IPS-20b (cell line): ENCODE measurements around the gene MYO5A.

Source experiments
- H3K27ac ChIP-seq: one replicate; pipeline ENCODE4 v1.5.1; 2013; ENCODE audit warnings: low read length
- H3K27me3 ChIP-seq: 2 replicates; pipeline ENCODE4 v1.6.1; 2013; ENCODE audit warnings: mild to moderate bottlenecking, low read length, inconsistent platforms; ENCODE audit not compliant: insufficient read depth
- H3K36me3 ChIP-seq: 2 replicates; pipeline ENCODE4 v1.6.1; 2013; ENCODE audit warnings: low read depth, mild to moderate bottlenecking, inconsistent platforms, low read length, moderate library complexity; ENCODE audit not compliant: insufficient read depth
- H3K4me1 ChIP-seq: 2 replicates; pipeline ENCODE4 v1.6.1; 2013; ENCODE audit warnings: mild to moderate bottlenecking, control low read depth, inconsistent platforms, low read length, moderate library complexity; ENCODE audit not compliant: insufficient read depth
- H3K4me3 ChIP-seq: 2 replicates; pipeline ENCODE4 v1.5.1; 2013; ENCODE audit warnings: mild to moderate bottlenecking, low read length, inconsistent platforms
- H3K9ac ChIP-seq: 2 replicates; pipeline ENCODE4 v1.6.1; 2013; ENCODE audit warnings: low read depth, mild to moderate bottlenecking, inconsistent platforms, low read length, moderate library complexity
- H3K9me3 ChIP-seq: 2 replicates; pipeline ENCODE4 v1.6.1; 2013; ENCODE audit warnings: mild to moderate bottlenecking, low read depth, low read length, inconsistent platforms; ENCODE audit not compliant: insufficient read depth

MYO5A gene

GRCh38 chr15:52334491-52335160 lies 194.1 kb downstream of the MYO5A start:
- H3K4me1 ChIP-seq = peaks cover 15% of the 10 kb centered on the region; the same call in 1 of the 2 replicates
- no peaks in the 10 kb centered on the region for H3K27me3 ChIP-seq
- H3K9ac ChIP-seq = no peak overlapping the region
- no peaks in the 10 kb centered on the region for H3K36me3 ChIP-seq
- no peak overlapping the region for H3K4me3 ChIP-seq
- H3K9me3 ChIP-seq = no peaks in the 10 kb centered on the region
- no peak overlapping the region for H3K27ac ChIP-seq

GRCh38 chr15:52331490-52332240 lies 197.0 kb downstream of the MYO5A start:
- H3K9ac ChIP-seq = no peak overlapping the region

GRCh38 chr15:52329987-52330386 lies 198.7 kb downstream of the MYO5A start:
- Histone ChIP-seq H3K4me3 (no peak overlapping the region), H3K27me3 (no peaks in the 10 kb centered on the region), H3K9me3 (no peaks in the 10 kb centered on the region), H3K27ac (no peak overlapping the region), H3K36me3 (peaks cover 17% of the 10 kb centered on the region; the same call in 1 of the 2 replicates), H3K9ac (no peak overlapping the region), H3K4me1 (no peaks in the 10 kb centered on the region)

More at GRCh38 chr15:52331490-52332240, 197.0 kb downstream of the MYO5A start:
- H3K4me1 ChIP-seq = no peaks in the 10 kb centered on the region; the same call in 1 of the 2 replicates
- H3K36me3 ChIP-seq = peaks cover 11% of the 10 kb centered on the region; the same call in 1 of the 2 replicates
- H3K9me3 ChIP-seq = no peaks in the 10 kb centered on the region
- H3K4me3 ChIP-seq = no peak overlapping the region
- no peak overlapping the region for H3K27ac ChIP-seq
- no peaks in the 10 kb centered on the region for H3K27me3 ChIP-seq

- Histone ChIP-seq H3K9me3 (no peaks in the 10 kb centered on the region), H3K27me3 (no peaks in the 10 kb centered on the region), H3K4me3 (no peak overlapping the region), H3K36me3 (peaks cover 17% of the 10 kb centered on the region; the same call in 1 of the 2 replicates), H3K27ac (no peak overlapping the region), H3K4me1 (no peaks in the 10 kb centered on the region), H3K9ac (no peak overlapping the region)
Measured at GRCh38 chr15:52329150-52329549, 199.5 kb downstream of the MYO5A start.

GRCh38 chr15:52328680-52329079 lies 200.0 kb downstream of the MYO5A start:
- H3K9me3 ChIP-seq = no peaks in the 10 kb centered on the region
- no peak overlapping the region for H3K27ac ChIP-seq
- H3K36me3 ChIP-seq = peaks cover 17% of the 10 kb centered on the region; the same call in 1 of the 2 replicates
- no peak overlapping the region for H3K9ac ChIP-seq
- H3K4me3 ChIP-seq = no peak overlapping the region
- H3K4me1 ChIP-seq = no peaks in the 10 kb centered on the region
- H3K27me3 ChIP-seq = no peaks in the 10 kb centered on the region

GRCh38 chr15:52326756-52327155 lies 201.9 kb downstream of the MYO5A start:
- Histone ChIP-seq H3K27ac (no peak overlapping the region), H3K4me3 (no peak overlapping the region), H3K4me1 (no peaks in the 10 kb centered on the region), H3K9ac (no peak overlapping the region), H3K9me3 (no peaks in the 10 kb centered on the region), H3K27me3 (no peaks in the 10 kb centered on the region), H3K36me3 (peaks cover 20% of the 10 kb centered on the region; the same call in 1 of the 2 replicates)

GRCh38 chr15:52324109-52324508 lies 204.6 kb downstream of the MYO5A start:
- peaks cover 23% of the 10 kb centered on the region; the same call in 1 of the 2 replicates for H3K36me3 ChIP-seq
- no peaks in the 10 kb centered on the region for H3K4me1 ChIP-seq

GRCh38 chr15:52318729-52319500 lies 209.8 kb downstream of the MYO5A start:
- peaks cover 21% of the 10 kb centered on the region; the same call in 1 of the 2 replicates for H3K36me3 ChIP-seq
- no peaks in the 10 kb centered on the region for H3K27me3 ChIP-seq
- H3K9ac ChIP-seq = no peak overlapping the region
- no peaks in the 10 kb centered on the region for H3K9me3 ChIP-seq
- H3K4me1 ChIP-seq = no peaks in the 10 kb centered on the region
- no peak overlapping the region for H3K27ac ChIP-seq
- H3K4me3 ChIP-seq = no peak overlapping the region

More at GRCh38 chr15:52324109-52324508, 204.6 kb downstream of the MYO5A start:
- H3K9ac ChIP-seq = no peak overlapping the region
- H3K9me3 ChIP-seq = no peaks in the 10 kb centered on the region
- H3K4me3 ChIP-seq = no peak overlapping the region
- H3K27me3 ChIP-seq = no peaks in the 10 kb centered on the region
- H3K27ac ChIP-seq = no peak overlapping the region

- Histone ChIP-seq H3K4me3 (no peak overlapping the region), H3K27ac (no peak overlapping the region), H3K27me3 (no peaks in the 10 kb centered on the region), H3K9me3 (no peaks in the 10 kb centered on the region), H3K4me1 (no peaks in the 10 kb centered on the region), H3K9ac (no peak overlapping the region), H3K36me3 (peaks cover 18% of the 10 kb centered on the region; the same call in 1 of the 2 replicates)
Measured at GRCh38 chr15:52317688-52318087, 211.0 kb downstream of the MYO5A start.

GRCh38 chr15:52317022-52317421 lies 211.7 kb downstream of the MYO5A start:
- no peak overlapping the region for H3K9ac ChIP-seq
- no peak overlapping the region for H3K4me3 ChIP-seq
- H3K4me1 ChIP-seq = no peaks in the 10 kb centered on the region
- H3K36me3 ChIP-seq = peaks cover 18% of the 10 kb centered on the region; the same call in 1 of the 2 replicates
- H3K27me3 ChIP-seq = no peaks in the 10 kb centered on the region
- H3K27ac ChIP-seq = no peak overlapping the region
- no peaks in the 10 kb centered on the region for H3K9me3 ChIP-seq

GRCh38 chr15:52309154-52309548 lies 219.5 kb downstream of the MYO5A start:
- Histone ChIP-seq H3K4me3 (no peak overlapping the region), H3K27ac (no peak overlapping the region), H3K4me1 (no peaks in the 10 kb centered on the region), H3K36me3 (no peaks in the 10 kb centered on the region; the same call in 1 of the 2 replicates), H3K9ac (no peak overlapping the region), H3K27me3 (no peaks in the 10 kb centered on the region), H3K9me3 (no peaks in the 10 kb centered on the region)
